OCI-LY7 (cell line): ENCODE results near the gene PROSER1.

Experiments used
- CTCF ChIP-seq: fragments of 200-600 bp; sonication (generic); conservative IDR thresholded peaks from 2 replicates; pipeline ENCODE4 v1.5.1; 2014; ENCODE audit warnings: mild to moderate bottlenecking, antibody characterized with exemption, low read length, moderate library complexity, mixed read lengths
- EZH2phosphoT487 ChIP-seq: fragments of 200-600 bp; sonication (generic); IDR thresholded peaks from 2 replicates; pipeline ENCODE4 v1.6.1; 2018; ENCODE audit warnings: low read depth, borderline replicate concordance, mild to moderate bottlenecking, mixed run types, antibody characterized with exemption, low read length, moderate library complexity, mixed read lengths

DNA sequence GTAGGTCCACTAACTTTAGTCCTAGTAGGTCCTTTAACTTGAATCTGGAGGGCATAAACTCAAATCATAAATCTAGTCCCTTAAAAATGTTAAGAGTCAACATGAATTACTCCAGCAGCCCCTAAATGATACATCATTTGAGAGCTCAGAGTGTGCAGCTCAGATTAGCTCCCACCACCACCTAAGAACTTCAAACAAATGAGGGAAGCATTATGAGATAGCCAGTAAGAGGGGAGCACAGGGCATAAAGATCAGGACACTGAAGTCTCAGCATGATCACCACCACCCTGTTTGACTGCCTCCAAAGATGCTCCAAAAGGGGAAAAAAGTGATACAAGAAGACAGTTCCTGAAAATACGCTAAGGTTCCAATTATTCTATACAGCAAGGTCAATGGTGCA, 5.7 kb downstream of the PROSER1 start:
- TF ChIP-seq CTCF (no peak), EZH2phosphoT487 (no peak)
